CD4-positive, alpha-beta T cell treated with Interferon alpha-2 for 1 hour (primary cell): ENCODE data around the gene NEDD4.
"Not testable (repeated sequence)": the region's sequence is repeated elsewhere in the genome, so short reads cannot be mapped to it uniquely, and the experiment has no call there.

ENCODE experiments used
- DNase-seq, 2 donors: peaks; one replicate each; pipeline ENCODE4 v3.0.0-alpha.2; 2020 to 2022

Gene NEDD4

GRCh38 chr15:55993111-55993803 is at the start of gene NEDD4:
Gene NEDD4, minus strand, starts transcription at chr15:55993612. Its CDS starts 57 bp downstream, at chr15:55993555.
- peak; percentile 66 to 77 for DNase-seq

GRCh38 chr15:56042498-56042897 is 49.1 kb upstream of the NEDD4 start:
- no peak for DNase-seq

GRCh38 chr15:56042031-56042430 is 48.6 kb upstream of the NEDD4 start:
- no peak for DNase-seq

- DNase-seq: no peak
Measured at GRCh38 chr15:56040081-56041035, 46.9 kb upstream of the NEDD4 start.

- DNase-seq: no peak
Measured at GRCh38 chr15:56038707-56039106, 45.3 kb upstream of the NEDD4 start.

GRCh38 chr15:56038015-56038414 is 44.6 kb upstream of the NEDD4 start:
- peak in 1 of 2 donors; percentile 55 for DNase-seq

- DNase-seq: no peak
Measured at GRCh38 chr15:56036546-56037067, 43.2 kb upstream of the NEDD4 start.

GRCh38 chr15:56035166-56035565 is 41.8 kb upstream of the NEDD4 start:
- DNase-seq: no peak

- no peak for DNase-seq
Measured at GRCh38 chr15:56034514-56034913, 41.1 kb upstream of the NEDD4 start.

- DNase-seq: no peak
Measured at GRCh38 chr15:56032373-56032772, 39.0 kb upstream of the NEDD4 start.

- no peak for DNase-seq
Measured at GRCh38 chr15:56031836-56032235, 38.4 kb upstream of the NEDD4 start.

- DNase-seq: no peak
Measured at GRCh38 chr15:56031402-56031801, 38.0 kb upstream of the NEDD4 start.

GRCh38 chr15:56028430-56028829 is 35.0 kb upstream of the NEDD4 start:
- no peak for DNase-seq

- not testable (repeated sequence) for DNase-seq
Measured at GRCh38 chr15:56023160-56023559, 29.7 kb upstream of the NEDD4 start.

GRCh38 chr15:56019819-56020486 is 26.5 kb upstream of the NEDD4 start:
- no peak for DNase-seq

- DNase-seq: no peak
Measured at GRCh38 chr15:56019060-56019793, 25.8 kb upstream of the NEDD4 start.

- DNase-seq: no peak
Measured at GRCh38 chr15:56017920-56018319, 24.5 kb upstream of the NEDD4 start.

GRCh38 chr15:56017511-56017910 is 24.1 kb upstream of the NEDD4 start:
- DNase-seq: no peak

GRCh38 chr15:56016281-56016680 is 22.9 kb upstream of the NEDD4 start:
- DNase-seq: no peak

GRCh38 chr15:56014677-56015076 is 21.3 kb upstream of the NEDD4 start:
- no peak for DNase-seq

GRCh38 chr15:56007053-56007452 is 13.6 kb upstream of the NEDD4 start:
- DNase-seq: peak in 1 of 2 donors; percentile 20

GRCh38 chr15:56006371-56006770 is 13.0 kb upstream of the NEDD4 start:
- DNase-seq: not testable (repeated sequence)
